SW480 (cell line): ENCODE results near the gene MAP3K6.
A peak's percentile ranks its signal among the peaks of the same experiment; 100 is the strongest.

Experiments used
- DNase-seq: peaks from one replicate; pipeline ENCODE4 v3.0.0-alpha.2; 2016; ENCODE audit warnings: low spot score

The MAP3K6 gene

DNA sequence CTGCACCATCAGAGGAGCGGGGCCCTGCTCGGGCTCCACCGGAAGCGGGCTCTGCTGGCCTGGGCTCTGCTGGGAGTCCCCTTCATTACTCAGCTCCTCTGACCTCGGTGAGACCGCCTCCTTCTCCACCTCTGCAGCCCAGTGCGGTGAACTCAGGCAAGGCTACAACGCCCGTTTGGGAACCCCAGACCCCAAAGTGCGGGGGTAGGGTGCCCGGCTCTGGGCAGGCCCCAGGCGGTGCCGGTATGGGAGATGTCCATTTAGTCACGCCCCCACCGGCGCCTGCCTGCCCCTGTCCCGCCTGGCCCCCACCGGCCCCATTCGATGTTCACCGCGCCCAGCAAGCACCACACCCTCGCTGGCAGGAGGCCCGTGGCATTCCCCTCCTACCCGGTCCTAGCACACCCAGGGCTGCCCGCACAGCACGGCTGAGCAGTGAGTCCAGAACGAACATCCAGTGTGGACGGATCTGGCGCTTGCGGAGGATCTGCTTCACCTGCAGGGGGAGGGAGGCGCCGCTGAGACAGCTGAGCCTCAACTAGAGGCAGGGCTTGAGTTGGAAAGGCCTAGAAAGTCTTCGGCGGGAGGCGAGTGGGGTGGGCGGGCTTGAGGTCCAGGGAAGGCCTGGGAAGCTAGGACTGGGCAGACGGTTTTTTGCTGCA lies 10.0 kb downstream of the MAP3K6 start:
- no peak for DNase-seq

GRCh38 chr1:27356277-27356618 lies 10.5 kb downstream of the MAP3K6 start:
- no peak for DNase-seq

- DNase-seq, result no peak
Observed at GRCh38 chr1:27355683-27356082, 11.1 kb downstream of the MAP3K6 start.

DNA sequence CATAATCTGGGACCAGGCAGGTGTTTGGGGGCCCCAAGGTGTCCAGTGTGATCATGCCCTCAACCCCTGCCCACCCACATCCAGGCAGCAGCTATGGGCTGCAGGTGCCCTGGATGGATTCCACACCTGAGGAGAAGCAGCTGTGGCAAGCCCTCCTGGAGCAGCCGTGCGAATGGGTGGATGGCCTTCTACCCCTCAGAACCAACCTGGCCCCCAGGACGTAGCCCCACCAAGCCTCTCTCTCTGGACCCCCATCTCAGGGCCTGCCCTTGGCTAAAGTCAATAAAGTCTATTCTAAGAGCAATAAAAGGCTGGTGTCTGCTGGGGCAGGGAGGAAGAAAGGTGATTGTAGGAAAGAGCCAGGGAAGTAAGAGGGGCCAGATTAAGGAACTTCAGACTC lies 13.1 kb downstream of the MAP3K6 start:
- DNase-seq, result no peak

DNA sequence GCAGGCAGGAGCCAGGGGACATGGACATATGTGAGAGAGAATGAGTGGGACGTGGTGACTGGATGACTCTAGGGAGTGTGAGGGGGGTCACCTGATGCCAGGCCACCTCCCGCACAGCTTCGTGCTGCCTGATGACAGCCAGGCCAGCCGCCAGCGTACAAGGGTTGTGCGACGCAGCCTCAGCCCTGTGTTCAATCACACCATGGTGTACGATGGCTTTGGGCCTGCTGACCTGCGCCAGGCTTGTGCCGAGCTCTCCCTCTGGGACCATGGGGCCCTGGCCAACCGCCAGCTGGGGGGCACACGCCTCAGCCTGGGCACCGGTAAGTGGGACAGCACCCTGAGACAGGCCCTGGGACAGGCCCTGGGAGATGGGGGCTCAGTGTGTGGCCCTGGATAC lies 13.6 kb downstream of the MAP3K6 start:
- no peak for DNase-seq

DNA sequence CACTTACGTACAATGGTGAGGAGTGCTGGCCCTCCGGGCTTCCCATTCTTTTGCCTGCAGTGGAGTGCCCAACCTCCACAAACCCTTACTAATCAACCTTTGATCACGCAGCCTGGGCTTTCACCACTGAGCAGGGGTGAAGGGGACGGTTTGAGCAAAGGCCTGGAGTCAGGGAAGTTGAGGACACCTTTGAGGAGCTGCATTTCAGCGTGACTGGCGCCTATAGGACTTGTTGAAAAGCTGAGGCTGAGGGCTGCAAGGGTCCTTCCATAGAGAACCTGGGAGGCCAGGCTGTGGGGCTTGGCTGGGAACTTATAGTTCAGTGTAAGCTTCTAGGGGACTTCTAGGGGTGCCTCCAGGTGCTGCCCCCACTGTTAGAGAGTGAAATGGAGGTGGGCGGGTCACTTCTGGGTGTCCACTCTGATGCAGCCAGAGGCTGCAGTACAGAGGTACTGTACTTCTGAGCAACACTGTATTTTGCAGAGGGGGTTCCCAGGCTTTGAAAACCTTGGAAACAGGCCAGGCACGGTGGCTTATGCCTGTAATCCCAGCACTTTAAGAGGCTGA lies 15.1 kb downstream of the MAP3K6 start:
- no peak for DNase-seq

DNA sequence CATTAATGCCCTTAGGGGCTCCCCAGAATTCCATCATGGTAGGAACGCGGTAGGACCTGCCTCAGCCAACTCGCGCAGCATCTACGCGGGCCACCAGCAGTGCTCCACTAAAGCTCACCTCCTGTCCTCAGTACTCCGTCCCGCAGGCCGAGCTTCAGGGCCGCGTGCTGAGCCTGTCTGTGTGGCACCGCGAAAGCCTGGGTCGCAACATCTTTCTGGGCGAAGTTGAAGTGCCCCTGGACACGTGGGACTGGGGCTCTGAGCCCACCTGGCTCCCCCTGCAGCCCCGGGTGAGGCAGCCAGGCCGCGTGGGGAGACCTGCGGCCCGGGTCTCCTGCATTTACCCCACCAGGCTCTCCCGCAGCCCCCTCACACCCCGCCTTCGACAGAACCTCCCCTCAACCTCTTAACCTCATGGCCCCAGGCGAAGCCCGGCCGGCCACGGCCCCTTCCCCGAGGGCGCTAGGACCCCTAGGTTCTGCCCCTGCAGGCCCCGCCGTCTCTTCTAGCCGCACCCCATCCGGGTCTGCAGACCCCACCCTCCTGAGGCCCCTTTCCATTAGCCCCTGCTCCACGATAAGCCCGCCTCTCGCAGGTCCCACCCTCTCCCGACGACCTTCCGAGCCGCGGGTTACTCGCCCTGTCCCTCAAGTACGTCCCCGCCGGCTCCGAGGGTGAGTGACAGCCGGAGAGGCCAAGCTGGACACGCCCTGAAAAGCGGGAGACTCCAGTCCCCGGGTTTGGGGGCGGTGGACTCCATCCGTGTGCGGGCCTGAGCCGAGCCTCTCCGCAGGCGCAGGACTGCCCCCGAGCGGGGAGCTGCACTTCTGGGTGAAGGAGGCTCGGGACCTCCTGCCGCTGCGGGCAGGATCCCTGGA lies 15.9 kb downstream of the MAP3K6 start:
- DNase-seq, result no peak

GRCh38 chr1:27349784-27350662 lies 16.7 kb downstream of the MAP3K6 start:
- peak; percentile 69 for DNase-seq

DNA sequence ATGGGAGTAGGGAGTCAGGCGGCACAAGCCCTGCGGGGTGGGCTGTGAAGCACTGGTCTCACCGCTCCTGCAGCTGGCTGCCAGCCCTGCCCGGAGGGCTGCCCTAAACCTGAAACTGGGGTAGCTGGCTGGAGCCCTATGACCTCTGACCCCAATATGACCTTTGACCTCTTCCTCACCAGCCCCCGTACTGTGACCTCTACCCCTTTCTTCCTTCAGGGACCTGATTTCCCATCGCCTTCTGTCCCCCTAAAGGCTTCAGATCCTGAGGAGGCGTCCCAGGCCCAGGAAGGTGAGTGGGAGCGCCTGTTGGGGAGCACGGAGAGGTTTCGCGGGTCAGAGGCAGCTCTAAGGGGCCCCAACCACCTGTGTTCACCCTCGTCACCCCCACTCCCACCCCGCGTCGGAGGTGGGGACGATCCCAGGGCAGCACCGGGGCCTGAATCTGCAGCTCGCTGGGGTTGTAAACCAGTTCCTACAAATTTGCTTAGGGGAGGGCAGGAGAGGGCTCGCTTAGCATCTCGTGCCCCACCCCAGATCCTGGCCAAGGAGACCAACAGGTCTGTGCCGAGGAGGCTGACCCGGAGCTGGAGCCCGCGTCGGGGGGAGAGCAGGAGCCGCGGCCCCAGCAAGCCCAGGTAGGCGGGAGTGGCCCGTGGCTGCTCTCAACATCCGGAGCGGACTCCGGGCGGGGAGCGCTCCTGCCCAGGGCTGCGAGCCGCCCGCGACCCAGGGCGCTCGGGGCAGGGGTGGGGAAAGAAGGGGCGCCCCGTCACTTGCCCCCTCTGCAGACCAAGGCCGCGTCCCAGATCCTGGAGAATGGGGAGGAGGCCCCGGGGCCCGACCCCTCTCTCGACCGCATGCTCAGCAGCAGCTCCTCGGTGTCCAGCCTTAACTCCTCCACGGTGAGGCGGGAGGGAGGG lies 17.6 kb downstream of the MAP3K6 start:
- peak; percentile 74 for DNase-seq

- DNase-seq, result peak; percentile 54
Observed at GRCh38 chr1:27346991-27347624, 19.7 kb downstream of the MAP3K6 start.

DNA sequence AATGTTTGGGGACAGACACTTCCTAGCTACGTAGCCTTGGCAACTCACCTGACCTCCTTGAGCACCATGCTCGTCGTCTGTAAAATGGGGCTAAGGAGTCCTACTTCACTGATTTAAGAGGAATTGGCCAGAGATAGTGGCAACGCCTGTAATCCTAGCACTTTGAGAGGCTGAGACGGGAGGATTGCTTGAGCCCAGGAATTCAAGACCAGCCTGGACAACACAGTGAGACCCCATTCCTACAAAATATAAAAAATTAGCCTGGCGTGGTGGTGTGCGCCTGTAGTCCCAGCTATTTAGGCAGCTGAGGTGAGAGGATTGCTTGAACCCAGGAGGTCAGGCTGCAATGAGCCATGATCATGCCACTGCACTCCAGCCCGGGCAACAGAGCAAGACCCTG lies 20.4 kb downstream of the MAP3K6 start:
- DNase-seq, result no peak

GRCh38 chr1:27345272-27345671 lies 21.5 kb downstream of the MAP3K6 start:
- DNase-seq, result no peak

- no peak for DNase-seq
Observed at GRCh38 chr1:27343639-27344025, 23.1 kb downstream of the MAP3K6 start.

DNA sequence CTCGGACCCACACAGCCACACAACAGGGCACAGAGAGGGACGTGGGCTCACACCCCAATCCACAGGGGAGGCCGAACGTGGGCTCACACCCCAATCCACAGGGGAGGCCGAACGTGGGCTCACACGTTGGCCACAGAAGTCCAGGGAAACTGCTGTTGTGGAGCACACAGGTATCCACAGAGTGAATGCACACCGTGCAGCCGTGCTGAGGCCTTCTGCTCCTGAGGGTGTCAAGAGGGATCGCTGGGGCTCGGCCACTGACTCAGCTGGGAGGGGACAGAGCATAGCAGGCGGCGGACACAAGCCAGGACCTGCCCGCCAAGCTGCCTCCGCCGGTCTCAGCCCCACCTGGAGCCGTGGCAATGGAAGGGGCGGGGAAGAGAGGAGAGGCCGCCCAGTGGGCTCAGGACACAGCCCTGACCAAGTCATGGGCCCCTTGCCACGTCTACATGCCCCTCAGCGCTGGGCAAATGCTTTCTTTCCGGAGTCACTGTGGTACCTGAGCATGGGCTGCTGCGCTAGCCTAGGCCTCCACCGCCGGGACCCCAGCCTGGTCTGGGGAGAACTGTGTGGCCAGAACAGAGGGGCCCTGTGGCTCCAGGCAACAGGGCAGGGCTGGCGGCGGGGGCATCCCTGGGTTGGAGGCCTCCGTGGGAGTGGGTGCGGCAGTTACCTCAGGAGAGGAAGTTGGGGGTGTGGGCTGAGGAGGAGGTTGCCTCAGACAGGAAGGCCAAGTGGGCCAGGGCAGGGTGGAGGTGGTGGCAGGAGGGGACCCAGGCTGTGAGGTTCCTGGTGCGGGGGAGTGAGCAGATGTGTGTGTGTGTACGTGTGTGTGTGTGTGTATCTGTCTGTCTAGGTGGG lies 23.8 kb downstream of the MAP3K6 start:
- DNase-seq, result peak; percentile 83

DNA sequence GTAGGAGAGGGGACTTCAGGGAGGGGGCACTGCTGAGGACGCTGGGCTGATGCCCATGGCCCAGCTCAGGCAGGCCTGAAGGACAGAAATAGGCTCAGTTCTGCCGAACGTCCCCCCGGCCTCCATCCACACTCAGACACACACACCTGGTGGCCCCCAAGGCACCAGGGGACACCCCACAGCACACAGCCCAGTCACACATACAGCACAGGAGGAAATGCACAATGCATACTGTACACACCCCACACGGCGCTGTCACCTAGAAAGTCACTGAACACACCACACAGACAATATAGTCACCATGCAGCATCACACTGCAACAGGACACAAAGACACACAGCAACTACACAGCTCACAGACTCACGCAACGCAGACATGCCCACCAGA lies 24.4 kb downstream of the MAP3K6 start:
- peak; percentile 26 for DNase-seq

DNA sequence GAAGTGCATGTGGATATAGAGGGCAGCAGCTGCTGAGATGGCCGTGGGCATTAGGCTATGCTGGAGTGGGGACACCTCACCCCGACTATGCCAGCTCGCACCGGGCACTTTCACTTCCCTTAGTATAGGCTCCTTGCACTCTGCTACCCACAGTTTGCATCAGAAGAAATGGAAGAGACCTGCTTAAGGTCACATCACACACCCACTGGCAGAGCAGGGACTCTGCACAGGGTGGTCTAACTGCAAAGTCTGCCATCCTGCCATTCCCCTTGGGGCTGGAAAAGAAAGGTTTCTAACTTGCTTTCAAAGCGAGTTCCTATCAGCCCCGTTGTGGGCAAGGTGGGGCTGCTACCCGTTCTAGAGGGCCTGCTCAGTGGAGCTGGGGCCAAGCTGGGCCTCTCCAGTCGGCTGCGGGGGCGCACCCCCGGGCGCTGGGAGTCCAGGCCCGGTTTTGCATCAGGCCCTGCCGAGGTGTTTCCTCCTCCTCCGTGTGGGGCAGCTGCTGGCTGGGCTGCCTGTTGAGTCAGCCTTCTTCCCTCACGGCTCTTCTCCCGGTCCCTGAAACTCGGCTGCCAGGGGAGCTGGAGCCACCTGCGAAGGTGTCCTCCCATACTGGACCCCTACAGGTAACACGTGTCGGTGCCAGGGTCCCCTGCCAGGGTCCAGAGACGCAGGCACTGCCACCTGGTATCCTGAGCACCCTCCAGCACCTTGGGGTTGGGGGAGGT lies 25.1 kb downstream of the MAP3K6 start, which contains the start of gene SYTL1:
Gene SYTL1, plus strand, starts transcription at position 498 of the 728 bp plus-strand sequence. CDS start 3,313 bp downstream, outside the sequence.
- peak; percentile 84 for DNase-seq

GRCh38 chr1:27339213-27339612 lies 27.5 kb downstream of the MAP3K6 start:
- no peak for DNase-seq

- DNase-seq, result no peak
Observed at GRCh38 chr1:27338751-27339150, 28.0 kb downstream of the MAP3K6 start.

DNA sequence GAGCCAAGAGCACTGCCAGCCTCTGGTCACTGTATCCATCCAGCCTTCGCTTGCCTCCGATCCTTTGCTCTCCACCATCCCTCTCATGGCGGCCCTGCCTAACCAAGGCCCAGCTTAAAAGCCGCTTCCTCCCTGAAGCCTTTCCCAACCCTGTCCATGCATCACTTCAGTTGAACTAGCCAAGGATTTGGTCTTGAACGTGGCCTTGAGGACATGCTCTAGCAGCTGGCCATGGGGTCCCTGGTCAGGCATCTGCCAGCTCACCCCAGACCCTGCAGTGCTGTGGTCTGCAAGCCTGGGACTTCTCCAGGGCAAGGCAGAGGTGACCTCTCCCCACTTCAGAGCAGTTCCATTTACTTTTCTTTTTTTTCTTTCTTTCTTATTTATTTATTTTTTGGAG lies 30.0 kb downstream of the MAP3K6 start:
- no peak for DNase-seq
